Smooth muscle cell of the brain vasculature (primary cell): ENCODE results near the gene MTHFD1L.
"Not testable (repeated sequence)": the region's sequence is repeated elsewhere in the genome, so short reads cannot be mapped to it uniquely, and the experiment has no call there.

Experiments used
- DNase-seq: peaks from one replicate; pipeline ENCODE4 v3.0.0-alpha.2; 2012; ENCODE audit warnings: low read depth, low spot score

MTHFD1L gene

GRCh38 chr6:151121900-151122299 lies 256.4 kb downstream of the MTHFD1L start:
- no peak for DNase-seq

GRCh38 chr6:151123641-151124040 lies 258.1 kb downstream of the MTHFD1L start:
- not testable (repeated sequence) for DNase-seq

DNA sequence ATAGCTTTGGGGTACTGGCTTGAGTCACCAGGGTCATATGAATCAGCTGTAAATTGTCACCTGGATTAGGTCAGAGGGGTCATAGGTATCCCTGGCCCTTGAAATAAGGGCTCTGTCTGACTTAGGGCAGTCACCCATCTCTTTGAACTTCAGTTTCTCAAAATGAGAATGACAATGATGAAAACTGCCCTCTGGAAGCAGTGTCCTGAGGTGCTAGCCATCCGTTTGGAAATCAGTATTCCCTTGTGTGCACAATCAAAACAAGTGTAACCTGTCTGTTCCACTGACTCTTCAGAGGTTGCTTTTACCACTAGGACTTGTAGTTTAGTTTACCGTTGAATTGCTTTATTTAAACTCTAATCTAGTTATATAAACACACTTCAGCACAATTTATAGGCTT lies 259.7 kb downstream of the MTHFD1L start:
- not testable (repeated sequence) for DNase-seq

- DNase-seq: not testable (repeated sequence)
Observed at GRCh38 chr6:151125651-151126416, 260.3 kb downstream of the MTHFD1L start.

DNA sequence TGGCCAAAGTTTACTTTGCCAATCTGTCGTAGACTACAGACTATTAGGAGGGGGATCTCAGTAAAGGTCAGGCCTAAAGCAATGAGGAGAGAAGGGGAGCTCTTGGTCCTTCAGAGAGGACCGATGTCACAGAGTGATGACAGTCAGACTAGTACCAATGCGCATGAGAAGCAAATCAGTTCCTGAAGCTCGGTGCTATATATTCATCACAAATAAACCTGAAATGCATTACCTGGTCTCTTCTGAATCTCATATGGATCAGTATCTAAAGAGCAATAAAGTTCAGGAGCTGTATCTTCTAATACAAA lies 260.9 kb downstream of the MTHFD1L start:
- DNase-seq: not testable (repeated sequence)

GRCh38 chr6:151127133-151127798 lies 261.8 kb downstream of the MTHFD1L start:
- not testable (repeated sequence) for DNase-seq

GRCh38 chr6:151128763-151129370 lies 263.4 kb downstream of the MTHFD1L start:
- DNase-seq: no peak

- no peak for DNase-seq
Observed at GRCh38 chr6:151130329-151130728, 264.8 kb downstream of the MTHFD1L start.

- DNase-seq: no peak
Observed at GRCh38 chr6:151131324-151132007, 266.0 kb downstream of the MTHFD1L start.

DNA sequence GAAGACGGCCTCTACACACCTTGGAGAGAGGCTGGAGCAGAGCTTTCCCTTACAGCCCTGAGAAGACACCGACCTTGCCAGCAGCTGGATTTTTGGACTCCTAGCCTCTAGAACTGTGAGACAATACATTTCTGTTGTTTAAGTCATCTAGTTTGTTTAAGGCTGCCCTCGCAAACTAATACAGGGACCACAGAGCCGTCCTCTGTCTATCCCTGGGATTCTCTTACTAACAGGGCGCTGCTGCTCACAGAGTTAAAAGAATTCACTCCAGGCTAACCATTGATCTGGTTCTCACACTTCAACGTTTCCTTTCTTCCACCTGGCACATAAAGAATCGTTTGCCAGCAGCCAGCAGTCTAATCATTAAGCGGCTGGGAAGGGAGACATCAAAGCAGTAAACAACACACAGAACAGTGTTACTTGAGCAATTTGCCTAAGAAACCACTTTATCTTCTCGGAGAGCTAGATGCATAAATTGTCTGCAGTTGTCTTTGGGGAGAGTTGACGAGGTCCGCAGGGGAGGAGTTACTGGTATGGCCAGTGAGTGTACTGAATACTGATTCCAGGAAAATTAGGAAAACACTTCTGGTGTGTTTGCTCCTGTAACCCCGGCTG lies 270.7 kb downstream of the MTHFD1L start:
- no peak for DNase-seq

DNA sequence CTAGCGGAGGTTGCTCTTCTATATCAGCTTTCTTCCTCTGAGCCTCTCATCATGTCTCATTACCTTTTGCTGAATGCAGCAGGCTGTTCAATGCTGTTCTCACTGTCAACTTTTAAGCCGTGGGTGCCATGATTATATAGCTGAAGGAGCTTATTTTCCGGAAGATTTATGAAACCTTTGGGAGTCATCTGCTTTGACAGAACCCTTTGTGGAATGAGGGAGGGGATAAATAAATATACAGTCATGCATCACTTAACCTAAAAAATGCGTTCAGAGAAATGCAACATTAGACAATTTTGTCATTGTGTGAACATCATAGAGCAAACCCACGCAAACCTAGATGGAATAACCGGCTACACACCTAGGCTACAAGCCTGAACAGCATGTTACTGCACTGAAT lies 272.0 kb downstream of the MTHFD1L start:
- no peak for DNase-seq

DNA sequence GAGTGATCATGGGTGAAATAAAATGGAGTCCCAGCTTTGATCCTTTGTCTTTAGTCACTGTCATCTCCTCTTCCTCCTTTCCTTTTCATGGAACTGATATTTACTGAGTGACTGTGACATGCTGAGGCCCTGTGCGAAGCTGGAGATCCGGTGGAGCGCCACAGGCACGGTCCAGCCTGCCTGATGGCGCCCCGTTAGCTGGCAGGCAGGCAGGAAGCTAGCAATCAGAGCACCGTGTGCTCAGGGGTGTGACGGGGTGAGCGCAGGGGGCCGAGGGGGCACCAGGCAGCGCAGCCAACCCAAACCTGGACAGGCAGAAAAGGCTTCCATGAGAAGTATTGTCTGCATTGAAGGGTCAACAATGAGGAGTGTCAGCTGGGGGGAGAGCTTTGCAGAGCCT lies 274.0 kb downstream of the MTHFD1L start:
- no peak for DNase-seq

DNA sequence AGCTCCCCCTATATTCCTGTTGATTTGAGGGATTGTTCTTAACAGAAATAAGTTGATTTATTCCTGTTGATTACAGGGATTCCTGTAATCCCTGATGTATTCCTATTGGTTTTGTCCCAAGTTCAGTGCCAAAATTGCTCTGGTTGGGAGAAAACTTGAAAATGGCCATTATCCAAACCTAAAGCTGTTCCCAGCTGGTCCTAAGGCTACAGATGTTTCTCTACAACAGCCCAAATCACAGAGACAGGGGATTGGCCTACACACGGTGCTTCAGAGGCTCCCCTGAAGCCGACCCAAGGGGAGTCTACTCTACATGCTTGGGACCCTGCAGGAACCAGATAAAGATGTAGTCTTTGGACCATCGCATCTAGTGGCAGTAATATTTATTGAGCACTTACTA lies 275.3 kb downstream of the MTHFD1L start:
- no peak for DNase-seq

- no peak for DNase-seq
Observed at GRCh38 chr6:151141685-151142084, 276.2 kb downstream of the MTHFD1L start.

- no peak for DNase-seq
Observed at GRCh38 chr6:151142676-151143075, 277.2 kb downstream of the MTHFD1L start.

DNA sequence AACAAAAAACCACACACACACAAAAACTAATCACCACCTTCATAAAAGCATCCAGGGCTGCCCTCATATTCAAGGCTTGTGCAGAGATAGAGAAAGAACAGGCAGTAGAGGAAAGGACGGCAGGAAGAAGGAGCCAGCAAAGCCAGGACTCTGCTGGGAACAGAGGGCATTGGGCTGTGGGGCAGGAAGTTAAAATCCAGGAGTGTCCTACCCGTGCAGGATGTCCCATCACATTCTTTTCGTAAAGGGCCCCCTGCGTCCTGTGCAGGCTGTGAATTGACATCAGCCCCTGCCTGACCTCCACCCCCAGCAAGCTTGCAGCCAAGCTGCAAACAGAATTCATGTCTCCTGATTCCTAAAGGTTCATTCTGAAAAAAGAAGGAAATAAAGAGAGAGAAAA lies 277.8 kb downstream of the MTHFD1L start:
- DNase-seq: no peak

DNA sequence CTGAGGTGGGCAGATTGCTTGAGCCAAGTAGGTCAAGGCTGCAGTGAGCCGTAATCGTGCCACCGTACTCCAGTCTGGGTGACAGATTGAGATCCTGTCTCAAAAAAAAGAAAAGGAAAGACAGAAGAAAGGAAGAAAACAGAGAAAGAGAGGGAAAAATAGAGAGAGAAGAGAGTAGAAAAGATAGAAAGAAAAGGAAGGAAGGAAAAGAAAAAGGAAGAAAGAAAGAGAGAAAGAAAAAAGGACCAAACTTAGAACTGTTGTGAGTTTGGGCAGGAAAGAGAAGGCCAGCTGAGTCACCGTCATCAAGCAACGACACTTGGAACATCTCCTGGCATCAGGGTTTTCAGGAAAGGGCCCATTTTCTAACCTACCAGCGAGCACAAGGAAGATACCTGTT lies 278.3 kb downstream of the MTHFD1L start:
- no peak for DNase-seq

GRCh38 chr6:151147118-151147832 lies 281.8 kb downstream of the MTHFD1L start:
- DNase-seq: no peak

- no peak for DNase-seq
Observed at GRCh38 chr6:151148111-151148510, 282.6 kb downstream of the MTHFD1L start.

GRCh38 chr6:151149793-151150192 lies 284.3 kb downstream of the MTHFD1L start:
- DNase-seq: no peak
